CD4-positive, alpha-beta T cell treated with Interferon gamma for 1 hour (primary cell): ENCODE measurements around the gene ARHGEF25.
A peak's percentile ranks its signal among the peaks of the same experiment; 100 is the strongest.
"Not testable (repeated sequence)": the region's sequence is repeated elsewhere in the genome, so short reads cannot be mapped to it uniquely, and the experiment has no call there.

Experiments used
- DNase-seq: peaks from one replicate; pipeline ENCODE4 v3.0.0-alpha.2; 2020

The ARHGEF25 gene

GRCh38 chr12:57622293-57623245, 11.3 kb downstream of the ARHGEF25 start:
- DNase-seq = no peak

- no peak for DNase-seq
These were observed 12.2 kb downstream of the ARHGEF25 start for GRCh38 chr12:57623385-57623784.

- no peak for DNase-seq
These were observed 12.7 kb downstream of the ARHGEF25 start for GRCh38 chr12:57623811-57624390.

GRCh38 chr12:57624441-57625220, 13.4 kb downstream of the ARHGEF25 start:
- DNase-seq = no peak

- DNase-seq = no peak
These were observed 14.2 kb downstream of the ARHGEF25 start for GRCh38 chr12:57625261-57626032.

GRCh38 chr12:57626111-57626920, 15.1 kb downstream of the ARHGEF25 start:
- no peak for DNase-seq

GRCh38 chr12:57626921-57627445, 15.7 kb downstream of the ARHGEF25 start:
- DNase-seq = no peak

- no peak for DNase-seq
These were observed 16.5 kb downstream of the ARHGEF25 start for GRCh38 chr12:57627501-57628279.

- no peak for DNase-seq
These were observed 17.3 kb downstream of the ARHGEF25 start for GRCh38 chr12:57628280-57629191.

GRCh38 chr12:57629897-57630471, 18.7 kb downstream of the ARHGEF25 start:
- DNase-seq = no peak

- DNase-seq = no peak
These were observed 19.7 kb downstream of the ARHGEF25 start for GRCh38 chr12:57630891-57631433.

- no peak for DNase-seq
These were observed 20.4 kb downstream of the ARHGEF25 start for GRCh38 chr12:57631566-57632072.

GRCh38 chr12:57632073-57632957, 21.1 kb downstream of the ARHGEF25 start:
- DNase-seq = no peak

GRCh38 chr12:57632958-57633840, 22.0 kb downstream of the ARHGEF25 start, which contains the start of gene B4GALNT1:
Gene B4GALNT1, minus strand, starts transcription at chr12:57633201. Its CDS starts 1,069 bp downstream, at chr12:57632132.
- peak; percentile 61 for DNase-seq

GRCh38 chr12:57636731-57637130, 25.5 kb downstream of the ARHGEF25 start:
- not testable (repeated sequence) for DNase-seq

- DNase-seq = no peak
These were observed 26.1 kb downstream of the ARHGEF25 start for GRCh38 chr12:57637364-57637763.
